DOHH2 (cell line): ENCODE measurements around the gene PTGDR.

Experiments used
- H3F3A ChIP-seq: fragments of 200-600 bp; sonication (generic), shearing (Covaris generic); 2 replicates; pipeline ENCODE4 v1.6.0; 2016; ENCODE audit warnings: antibody characterized with exemption, mild to moderate bottlenecking; ENCODE audit not compliant: control insufficient read depth, insufficient read depth
- H3K27ac ChIP-seq: fragments of 200-600 bp; sonication (generic); 2 replicates; pipeline ENCODE4 v1.5.1; 2014; ENCODE audit warnings: low read depth, mild to moderate bottlenecking, low read length, moderate library complexity
- H3K27me3 ChIP-seq: fragments of 200-600 bp; sonication (generic); 2 replicates; pipeline ENCODE4 v1.6.1; 2014; ENCODE audit warnings: mild to moderate bottlenecking, low read length, mixed read lengths; ENCODE audit not compliant: control insufficient read depth
- H3K36me3 ChIP-seq: fragments of 200-600 bp; sonication (generic); 2 replicates; pipeline ENCODE4 v1.6.1; 2014; ENCODE audit warnings: mild to moderate bottlenecking, low read length, moderate library complexity, mixed read lengths; ENCODE audit not compliant: control insufficient read depth
- H3K4me1 ChIP-seq: fragments of 200-600 bp; sonication (generic); 2 replicates; pipeline ENCODE4 v1.6.1; 2014; ENCODE audit warnings: mild to moderate bottlenecking, low read length, mixed read lengths; ENCODE audit not compliant: control insufficient read depth
- H3K4me2 ChIP-seq: fragments of 200-600 bp; sonication (generic); 2 replicates; pipeline ENCODE4 v1.6.0; 2014; ENCODE audit warnings: mild to moderate bottlenecking, low read length, moderate library complexity
- H3K4me3 ChIP-seq: fragments of 200-600 bp; sonication (generic); 2 replicates; pipeline ENCODE4 v1.5.1; 2014; ENCODE audit warnings: mild to moderate bottlenecking, low read length, mixed read lengths
- H3K79me2 ChIP-seq: fragments of 200-600 bp; sonication (generic); 2 replicates; pipeline ENCODE4 v1.6.1; 2014; ENCODE audit warnings: mild to moderate bottlenecking, low read length, mixed read lengths; ENCODE audit not compliant: control insufficient read depth
- H3K9me2 ChIP-seq: fragments of 200-600 bp; sonication (generic); replicated peaks from 2 replicates; pipeline ENCODE4 v1.6.1; 2014; ENCODE audit warnings: mild to moderate bottlenecking, low read length, mixed read lengths; ENCODE audit not compliant: control insufficient read depth
- H3K9me3 ChIP-seq: fragments of 200-600 bp; sonication (generic); 2 replicates; pipeline ENCODE4 v1.6.1; 2014; ENCODE audit warnings: antibody characterized with exemption, low read length, mixed read lengths; ENCODE audit not compliant: control insufficient read depth, insufficient read depth
- H4K20me1 ChIP-seq: fragments of 200-600 bp; sonication (generic); 2 replicates; pipeline ENCODE4 v1.6.0; 2014; ENCODE audit warnings: low read depth, mild to moderate bottlenecking, antibody characterized with exemption, low read length, moderate library complexity; ENCODE audit not compliant: control insufficient read depth, insufficient read depth
- EZH2phosphoT487 ChIP-seq: fragments of 200-600 bp; sonication (generic); IDR thresholded peaks from 2 replicates; pipeline ENCODE4 v1.6.1; 2017; ENCODE audit warnings: borderline replicate concordance, mild to moderate bottlenecking, antibody characterized with exemption, low read length, moderate library complexity, mixed read lengths
- TF ChIP-seq, protein P1 (sequence below): fragments of 200-600 bp; sonication (generic); IDR thresholded peaks from one replicate; pipeline ENCODE4 v1.5.1; 2014; ENCODE audit warnings: antibody characterized with exemption, mild to moderate bottlenecking, low read depth, low read length; ENCODE audit not compliant: poor library complexity, severe bottlenecking

Gene PTGDR, protein sequence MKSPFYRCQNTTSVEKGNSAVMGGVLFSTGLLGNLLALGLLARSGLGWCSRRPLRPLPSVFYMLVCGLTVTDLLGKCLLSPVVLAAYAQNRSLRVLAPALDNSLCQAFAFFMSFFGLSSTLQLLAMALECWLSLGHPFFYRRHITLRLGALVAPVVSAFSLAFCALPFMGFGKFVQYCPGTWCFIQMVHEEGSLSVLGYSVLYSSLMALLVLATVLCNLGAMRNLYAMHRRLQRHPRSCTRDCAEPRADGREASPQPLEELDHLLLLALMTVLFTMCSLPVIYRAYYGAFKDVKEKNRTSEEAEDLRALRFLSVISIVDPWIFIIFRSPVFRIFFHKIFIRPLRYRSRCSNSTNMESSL

DNA sequence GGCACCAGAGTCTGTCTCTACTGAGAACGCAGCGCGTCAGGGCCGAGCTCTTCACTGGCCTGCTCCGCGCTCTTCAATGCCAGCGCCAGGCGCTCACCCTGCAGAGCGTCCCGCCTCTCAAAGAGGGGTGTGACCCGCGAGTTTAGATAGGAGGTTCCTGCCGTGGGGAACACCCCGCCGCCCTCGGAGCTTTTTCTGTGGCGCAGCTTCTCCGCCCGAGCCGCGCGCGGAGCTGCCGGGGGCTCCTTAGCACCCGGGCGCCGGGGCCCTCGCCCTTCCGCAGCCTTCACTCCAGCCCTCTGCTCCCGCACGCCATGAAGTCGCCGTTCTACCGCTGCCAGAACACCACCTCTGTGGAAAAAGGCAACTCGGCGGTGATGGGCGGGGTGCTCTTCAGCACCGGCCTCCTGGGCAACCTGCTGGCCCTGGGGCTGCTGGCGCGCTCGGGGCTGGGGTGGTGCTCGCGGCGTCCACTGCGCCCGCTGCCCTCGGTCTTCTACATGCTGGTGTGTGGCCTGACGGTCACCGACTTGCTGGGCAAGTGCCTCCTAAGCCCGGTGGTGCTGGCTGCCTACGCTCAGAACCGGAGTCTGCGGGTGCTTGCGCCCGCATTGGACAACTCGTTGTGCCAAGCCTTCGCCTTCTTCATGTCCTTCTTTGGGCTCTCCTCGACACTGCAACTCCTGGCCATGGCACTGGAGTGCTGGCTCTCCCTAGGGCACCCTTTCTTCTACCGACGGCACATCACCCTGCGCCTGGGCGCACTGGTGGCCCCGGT, at the start of gene PTGDR:
PTGDR (plus strand) TSS at position 198 of the 778 bp plus-strand sequence; CDS start at position 315, 117 bp downstream.
- no peaks in the 10 kb centered on the region for H4K20me1 ChIP-seq
- no peak within 1 kb of the TSS for H3K4me3 ChIP-seq

DNA sequence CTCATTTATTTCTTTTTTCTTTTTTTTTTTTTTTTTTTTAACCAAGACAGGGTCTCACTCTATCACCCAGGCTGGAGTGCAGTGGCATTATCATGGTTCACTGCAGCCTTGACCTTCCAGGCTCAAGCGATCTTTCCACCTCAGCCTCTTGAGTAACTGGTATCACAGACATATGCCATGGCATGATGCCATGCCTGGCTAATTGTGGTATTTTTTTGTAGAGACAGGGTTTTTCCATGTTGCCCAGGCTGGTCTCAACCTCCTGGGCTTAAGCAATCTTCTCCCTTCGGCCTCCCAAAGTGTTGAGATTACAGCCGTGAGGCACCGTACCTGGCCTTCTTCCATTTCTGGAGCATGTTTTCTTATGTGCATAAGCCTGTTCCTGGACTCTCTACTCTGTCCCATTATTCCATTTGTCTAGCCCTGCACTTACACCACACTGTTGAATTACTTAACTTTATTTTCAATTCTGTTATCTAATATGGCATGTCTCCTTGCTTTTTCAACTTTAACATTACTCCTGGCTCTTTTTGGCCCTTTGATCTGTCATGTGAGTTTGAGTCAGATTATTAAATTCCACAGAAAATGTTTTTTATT, 47.9 kb upstream of the PTGDR start:
- Histone ChIP-seq H3K79me2 (no peaks in the 10 kb centered on the region), H3F3A (no peaks in the 10 kb centered on the region), H3K9me3 (no peaks in the 10 kb centered on the region), H3K4me3 (no peak overlapping the region), H3K27ac (no peak overlapping the region), H4K20me1 (no peaks in the 10 kb centered on the region), H3K27me3 (no peaks in the 10 kb centered on the region), H3K9me2 (no peaks in the 10 kb centered on the region), H3K36me3 (no peaks in the 10 kb centered on the region), H3K4me1 (peaks cover 8% of the 10 kb centered on the region), H3K4me2 (no peak overlapping the region)
- TF ChIP-seq, protein P1, sequence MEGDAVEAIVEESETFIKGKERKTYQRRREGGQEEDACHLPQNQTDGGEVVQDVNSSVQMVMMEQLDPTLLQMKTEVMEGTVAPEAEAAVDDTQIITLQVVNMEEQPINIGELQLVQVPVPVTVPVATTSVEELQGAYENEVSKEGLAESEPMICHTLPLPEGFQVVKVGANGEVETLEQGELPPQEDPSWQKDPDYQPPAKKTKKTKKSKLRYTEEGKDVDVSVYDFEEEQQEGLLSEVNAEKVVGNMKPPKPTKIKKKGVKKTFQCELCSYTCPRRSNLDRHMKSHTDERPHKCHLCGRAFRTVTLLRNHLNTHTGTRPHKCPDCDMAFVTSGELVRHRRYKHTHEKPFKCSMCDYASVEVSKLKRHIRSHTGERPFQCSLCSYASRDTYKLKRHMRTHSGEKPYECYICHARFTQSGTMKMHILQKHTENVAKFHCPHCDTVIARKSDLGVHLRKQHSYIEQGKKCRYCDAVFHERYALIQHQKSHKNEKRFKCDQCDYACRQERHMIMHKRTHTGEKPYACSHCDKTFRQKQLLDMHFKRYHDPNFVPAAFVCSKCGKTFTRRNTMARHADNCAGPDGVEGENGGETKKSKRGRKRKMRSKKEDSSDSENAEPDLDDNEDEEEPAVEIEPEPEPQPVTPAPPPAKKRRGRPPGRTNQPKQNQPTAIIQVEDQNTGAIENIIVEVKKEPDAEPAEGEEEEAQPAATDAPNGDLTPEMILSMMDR = no peak
- no peak for TF ChIP-seq EZH2phosphoT487

More for the DNA sequence above, at the start of gene PTGDR:
- Histone ChIP-seq H3K27ac (no peak within 1 kb of the TSS), H3K9me2 (no peaks in the 10 kb centered on the region), H3K4me2 (no peak within 1 kb of the TSS), H3K9me3 (peaks cover 8% of the 10 kb centered on the region; the same call in 1 of the 2 replicates), H3K4me1 (peaks cover 19% of the 10 kb centered on the region), H3K79me2 (no peaks in the 10 kb centered on the region), H3K36me3 (no peaks in the 10 kb centered on the region), H3K27me3 (no peaks in the 10 kb centered on the region), H3F3A (no peaks in the 10 kb centered on the region)
- TF ChIP-seq, protein P1 = no peak
- no peak for TF ChIP-seq EZH2phosphoT487

DNA sequence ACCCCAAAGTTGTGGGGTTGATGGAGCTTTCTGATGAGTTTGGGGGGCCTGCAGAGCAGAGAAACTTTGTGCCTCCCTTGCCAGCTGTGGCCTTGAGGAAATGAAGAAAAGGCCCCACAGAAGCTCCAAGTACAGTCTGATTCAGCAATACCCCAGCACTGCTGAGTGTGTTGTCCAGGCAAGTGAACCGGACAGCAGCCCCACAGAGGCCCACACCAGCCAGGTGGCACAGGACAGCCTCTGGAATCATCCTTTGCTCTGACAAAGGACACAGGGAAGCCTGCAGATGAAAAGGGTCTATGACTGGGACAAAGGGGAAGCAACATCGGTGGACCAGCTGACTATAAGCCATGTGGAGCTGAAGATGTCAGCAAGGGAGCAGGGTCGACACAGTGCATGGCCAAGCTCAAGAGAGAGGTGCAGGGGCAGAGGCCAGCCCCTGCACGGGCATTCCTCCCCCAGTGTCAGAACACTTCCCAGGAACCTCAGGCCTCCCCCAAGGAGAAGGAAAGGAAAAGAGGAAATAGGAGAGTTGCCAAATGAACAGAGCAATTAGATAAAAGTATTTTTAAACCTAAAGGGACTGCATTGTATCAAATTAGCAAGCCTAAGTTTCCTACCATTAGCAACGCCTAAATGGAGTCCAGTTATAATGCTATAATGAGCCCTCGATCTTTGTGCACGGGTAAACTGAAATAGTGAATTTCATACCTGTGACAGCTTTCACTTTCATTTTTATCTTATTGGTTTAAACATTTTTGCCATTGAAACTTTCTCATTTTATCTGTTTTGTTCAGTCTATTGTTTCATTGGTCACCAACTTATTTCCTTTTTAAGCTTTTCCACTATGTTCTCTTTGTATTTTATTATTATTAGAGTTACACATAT, 46.3 kb upstream of the PTGDR start:
- Histone ChIP-seq H3K27me3 (no peaks in the 10 kb centered on the region), H3K4me1 (peaks cover 8% of the 10 kb centered on the region), H3K36me3 (no peaks in the 10 kb centered on the region), H4K20me1 (no peaks in the 10 kb centered on the region), H3K9me2 (no peaks in the 10 kb centered on the region), H3K79me2 (no peaks in the 10 kb centered on the region), H3K4me2 (peak overlapping the region; percentile 48), H3K4me3 (peak overlapping the region; percentile 25; the same call in 1 of the 2 replicates), H3K27ac (no peak overlapping the region), H3F3A (no peaks in the 10 kb centered on the region), H3K9me3 (no peaks in the 10 kb centered on the region)
- TF ChIP-seq, protein P1 = no peak
- no peak for TF ChIP-seq EZH2phosphoT487
